GM23248 (cell line): ENCODE results near the gene PDE4C. TPM values are rescaled to one million over a fixed set of nuclear protein-coding genes. Genes with fewer than 3 reads are reported as not detected.

Experiments
- DNase-seq: peaks from one replicate; pipeline ENCODE4 v3.0.0-alpha.2; 2015
- H2AFZ ChIP-seq: fragments of 200-600 bp; sonication (generic); 2 replicates; pipeline ENCODE4 v1.6.1; 2016; ENCODE audit warnings: antibody characterized with exemption
- H3F3A ChIP-seq: fragments of 200-600 bp; sonication (generic); 2 replicates; pipeline ENCODE4 v1.6.1; 2016; ENCODE audit warnings: mild to moderate bottlenecking, antibody characterized with exemption, mixed run types; ENCODE audit not compliant: insufficient read depth
- H3K27ac ChIP-seq: fragments of 200-600 bp; sonication (generic); 2 replicates; pipeline ENCODE4 v1.5.1; 2016; ENCODE audit warnings: mild to moderate bottlenecking
- H3K27me3 ChIP-seq: fragments of 200-600 bp; sonication (generic); replicated peaks from 2 replicates; pipeline ENCODE4 v1.6.1; 2016; ENCODE audit warnings: mild to moderate bottlenecking; ENCODE audit not compliant: insufficient read depth
- H3K36me3 ChIP-seq: fragments of 200-600 bp; sonication (generic); 2 replicates; pipeline ENCODE4 v1.6.1; 2016; ENCODE audit warnings: low read depth, mild to moderate bottlenecking
- H3K4me1 ChIP-seq: fragments of 200-600 bp; sonication (generic); 2 replicates; pipeline ENCODE4 v1.6.1; 2016; ENCODE audit warnings: mild to moderate bottlenecking; ENCODE audit not compliant: insufficient read depth
- H3K4me2 ChIP-seq: fragments of 200-600 bp; sonication (generic); one replicate; pipeline ENCODE4 v1.6.1; 2016; ENCODE audit warnings: mild to moderate bottlenecking; ENCODE audit not compliant: unreplicated experiment
- H3K4me3 ChIP-seq: fragments of 200-600 bp; sonication (generic); 2 replicates; pipeline ENCODE4 v1.5.1; 2016; ENCODE audit warnings: mild to moderate bottlenecking
- H3K79me2 ChIP-seq: fragments of 200-600 bp; sonication (generic); 2 replicates; pipeline ENCODE4 v1.6.1; 2016; ENCODE audit warnings: mild to moderate bottlenecking; ENCODE audit not compliant: insufficient read depth
- H3K9ac ChIP-seq: fragments of 200-600 bp; sonication (generic); 2 replicates; pipeline ENCODE4 v1.6.1; 2016; ENCODE audit warnings: mild to moderate bottlenecking
- H3K9me2 ChIP-seq: fragments of 200-600 bp; sonication (generic); 2 replicates; pipeline ENCODE4 v1.6.1; 2016; ENCODE audit warnings: mixed run types, mild to moderate bottlenecking, moderate library complexity; ENCODE audit not compliant: insufficient read depth
- H3K9me3 ChIP-seq: fragments of 200-600 bp; sonication (generic); one replicate; pipeline ENCODE4 v1.6.1; 2017; ENCODE audit warnings: low read depth
- H4K20me1 ChIP-seq: fragments of 200-600 bp; sonication (generic); 2 replicates; pipeline ENCODE4 v1.6.0; 2016; ENCODE audit not compliant: insufficient read depth
- EZH2 ChIP-seq: fragments of 200-600 bp; sonication (generic); IDR thresholded peaks from 2 replicates; pipeline ENCODE4 v1.6.1; 2018; ENCODE audit warnings: antibody characterized with exemption, mild to moderate bottlenecking; ENCODE audit not compliant: insufficient read depth, poor library complexity, severe bottlenecking
- EZH2phosphoT487 ChIP-seq: fragments of 200-600 bp; sonication (generic); IDR thresholded peaks from 2 replicates; pipeline ENCODE4 v1.6.1; 2018; ENCODE audit warnings: antibody characterized with exemption, moderate library complexity, mild to moderate bottlenecking, low read depth; ENCODE audit not compliant: insufficient read depth
- WGBS, 2 experiments: methylation state at CpG; one replicate each; pipeline ENCODE4 v1.1.6; 2015 to 2017; ENCODE audit warnings: low lambda C conversion rate in 2 of 2, low coverage in 1 of 2; ENCODE audit errors: missing lambda C conversion rate in 2 of 2; 5-methylcytosine and 5-hydroxymethylcytosine counted together
- in situ Hi-C: fragments of 300-500 bp; cut with MboI; formaldehyde crosslinking; loops from 2 replicates; pipeline ENCODE4 v1.15.0; 2020
- polyA plus RNA-seq: library from polyadenylated mRNA; unstranded; fragments of >200 nt; fragmentation: Nextera tagmentation; extraction: Ambion mirVana; gene quantifications from 2 replicates; pipeline ENCODE4 v1.2.1, GENCODE V29; 2016
- total RNA-seq: library from RNA; depleted of rRNA; stranded (reverse); fragments of >200 nt; shearing (Covaris generic); gene quantifications from 2 replicates; pipeline ENCODE4 v1.2.3, GENCODE V29; 2014

The PDE4C gene
- total and polyA plus RNA-seq, 2 experiments from 2014 or later = 0.22 to 0.40 TPM

DNA sequence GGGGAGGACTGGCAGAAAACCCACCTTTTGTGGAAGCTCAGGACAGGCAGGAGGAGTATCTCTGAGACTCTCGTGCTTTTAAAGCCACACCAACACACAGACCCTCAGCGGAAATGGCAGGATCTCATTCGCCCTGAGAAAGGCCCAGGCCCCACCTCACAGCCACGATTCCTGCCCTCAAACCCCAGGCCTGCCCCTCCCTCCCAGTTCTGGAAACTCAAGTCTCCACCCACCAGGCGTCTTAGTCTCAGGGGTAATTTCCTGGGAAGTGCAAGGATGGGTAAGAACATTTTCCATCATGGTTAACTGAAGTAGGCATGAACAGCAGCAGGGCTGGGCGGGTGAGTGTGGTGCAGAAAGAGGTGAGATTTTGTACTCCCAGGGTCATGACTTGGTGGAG lies 8.0 kb upstream of the PDE4C start:
- H3K4me1 ChIP-seq = no peaks in the 10 kb centered on the region
- 18 to 22% methylated on average over 6 of the region's 6 CpGs for WGBS, 2 experiments
- no peak for DNase-seq
- no peak for TF ChIP-seq EZH2phosphoT487
- TF ChIP-seq EZH2 = no peak
- no peaks in the 10 kb centered on the region for H4K20me1 ChIP-seq
- H3K9me3 ChIP-seq = no peaks in the 10 kb centered on the region
- no peak overlapping the region for H2AFZ ChIP-seq
- H3K27ac ChIP-seq = no peak overlapping the region
- no peaks in the 10 kb centered on the region for H3F3A ChIP-seq
- no peak overlapping the region for H3K4me2 ChIP-seq
- no peaks in the 10 kb centered on the region for H3K36me3 ChIP-seq
- no peak overlapping the region for H3K4me3 ChIP-seq
- no peaks in the 10 kb centered on the region for H3K79me2 ChIP-seq
- in situ Hi-C loops = no loop called here
- no peaks in the 10 kb centered on the region for H3K9me2 ChIP-seq
- peaks cover 12% of the 10 kb centered on the region for H3K27me3 ChIP-seq
- no peak overlapping the region for H3K9ac ChIP-seq

GRCh38 chr19:18233224-18233825 lies 7.1 kb upstream of the PDE4C start:
- peak; percentile 68 for DNase-seq
- Histone ChIP-seq H3F3A (no peaks in the 10 kb centered on the region), H2AFZ (no peak overlapping the region), H3K4me2 (no peak overlapping the region), H3K4me3 (no peak overlapping the region), H4K20me1 (no peaks in the 10 kb centered on the region), H3K4me1 (no peaks in the 10 kb centered on the region), H3K27me3 (peaks cover 12% of the 10 kb centered on the region), H3K27ac (no peak overlapping the region), H3K9me3 (no peaks in the 10 kb centered on the region), H3K9me2 (no peaks in the 10 kb centered on the region), H3K36me3 (no peaks in the 10 kb centered on the region), H3K9ac (no peak overlapping the region), H3K79me2 (no peaks in the 10 kb centered on the region)
- WGBS, 2 experiments = 24 to 25% methylated on average over 36 to 37 of the region's 37 CpGs
- TF ChIP-seq EZH2phosphoT487 = no peak
- TF ChIP-seq EZH2 = no peak
- in situ Hi-C loops = no loop called here

DNA sequence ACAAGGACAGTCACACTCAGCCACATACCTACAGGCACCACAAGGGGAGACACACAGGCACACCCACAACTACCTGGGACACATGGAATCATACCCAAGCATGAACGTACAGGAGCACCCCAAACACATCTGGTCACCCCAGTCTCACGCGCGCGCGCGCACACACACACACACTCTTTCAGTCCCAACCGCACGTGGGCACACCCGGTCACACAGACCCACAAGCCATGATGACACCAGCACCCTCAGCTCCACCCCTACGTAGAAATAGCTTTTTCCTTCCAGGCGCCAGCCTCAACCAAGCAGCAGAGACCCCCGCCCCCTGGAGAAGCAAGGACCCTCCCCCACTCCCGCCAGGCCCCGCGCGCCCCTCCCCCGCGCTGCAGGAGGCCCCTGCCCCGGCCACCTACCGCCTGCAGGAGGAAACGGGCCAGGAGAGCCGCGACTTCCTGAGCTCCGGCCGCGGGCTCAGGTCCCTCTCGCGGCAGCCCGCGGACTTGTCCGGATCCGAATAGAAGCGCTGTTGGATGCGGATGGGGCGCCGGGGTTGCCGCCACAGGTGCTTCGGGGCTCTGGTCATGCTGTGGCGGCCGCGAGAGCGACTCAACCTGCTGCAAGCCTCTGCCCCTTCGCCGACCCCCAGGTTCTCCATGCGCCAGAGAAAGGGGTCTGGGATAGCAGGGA lies 6.4 kb upstream of the PDE4C start:
- H3K4me3 ChIP-seq = no peak overlapping the region
- H3K9me2 ChIP-seq = no peaks in the 10 kb centered on the region
- no peaks in the 10 kb centered on the region for H3K4me1 ChIP-seq
- TF ChIP-seq EZH2 (no peak), EZH2phosphoT487 (no peak)
- H2AFZ ChIP-seq = no peak overlapping the region
- whole genome bisulfite sequencing, 2 experiments = 2% methylated on average over 39 to 46 of the region's 46 CpGs
- H3K27ac ChIP-seq = no peak overlapping the region
- no peaks in the 10 kb centered on the region for H3K79me2 ChIP-seq
- peaks cover 12% of the 10 kb centered on the region for H3K27me3 ChIP-seq
- no peaks in the 10 kb centered on the region for H4K20me1 ChIP-seq
- no peaks in the 10 kb centered on the region for H3K9me3 ChIP-seq
- H3K4me2 ChIP-seq = no peak overlapping the region
- peak; percentile 38 for DNase-seq
- in situ Hi-C loops = no loop called here
- no peaks in the 10 kb centered on the region for H3F3A ChIP-seq
- H3K36me3 ChIP-seq = no peaks in the 10 kb centered on the region
- H3K9ac ChIP-seq = no peak overlapping the region

DNA sequence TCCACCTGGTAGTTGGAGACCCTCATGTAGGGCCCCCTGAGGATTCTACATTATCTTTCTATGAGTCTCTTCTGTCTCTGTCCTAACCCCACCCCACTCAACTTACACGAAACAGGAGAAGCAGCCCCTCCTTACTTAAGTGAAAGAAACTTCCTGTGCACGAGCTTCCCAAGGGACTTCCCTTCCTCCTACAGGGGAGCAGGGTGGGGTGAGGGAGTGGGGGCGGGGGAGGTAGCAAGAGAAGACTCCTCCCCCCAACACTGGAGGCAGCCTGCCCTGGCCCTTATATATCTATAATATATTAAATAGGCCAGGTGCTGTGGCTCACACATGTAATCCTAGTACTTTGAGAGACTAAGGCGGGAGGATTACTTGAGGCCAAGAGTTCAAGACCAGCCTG lies 5.5 kb upstream of the PDE4C start:
- H3F3A ChIP-seq = no peaks in the 10 kb centered on the region
- 11% methylated on average over 4 of the region's 4 CpGs for WGBS, 2 experiments
- no peak overlapping the region for H3K4me2 ChIP-seq
- no peak overlapping the region for H3K27ac ChIP-seq
- no peak for TF ChIP-seq EZH2
- TF ChIP-seq EZH2phosphoT487 = no peak
- no peaks in the 10 kb centered on the region for H3K9me3 ChIP-seq
- H3K36me3 ChIP-seq = no peaks in the 10 kb centered on the region
- no peaks in the 10 kb centered on the region for H3K9me2 ChIP-seq
- no peak overlapping the region for H2AFZ ChIP-seq
- H3K9ac ChIP-seq = no peak overlapping the region
- no peaks in the 10 kb centered on the region for H4K20me1 ChIP-seq
- peaks cover 12% of the 10 kb centered on the region for H3K27me3 ChIP-seq
- H3K4me3 ChIP-seq = no peak overlapping the region
- DNase-seq = no peak
- in situ Hi-C loops = no loop called here
- no peaks in the 10 kb centered on the region for H3K79me2 ChIP-seq
- no peaks in the 10 kb centered on the region for H3K4me1 ChIP-seq
